Right lobe of liver (tissue), 4 donors: ENCODE data around the gene RIMBP2.

Experiments
- CTCF ChIP-seq, 4 donors: fragments of 200-600 bp in 3 of 4; fragments of 450-650 bp in 1 of 4; IDR thresholded peaks; one replicate each; pipeline versions ENCODE4 v1.5.1 to v1.8.0; 2016 to 2022; ENCODE audit warnings: antibody characterized with exemption in 4 of 4, mild to moderate bottlenecking in 2 of 4
- POLR2A ChIP-seq: fragments of 450-650 bp; IDR thresholded peaks from one replicate; pipeline ENCODE4 v1.6.1; 2017; ENCODE audit warnings: antibody characterized with exemption, mild to moderate bottlenecking
- donor health status: DM: no; HTN: no; CAD: no.
- donor health status: DM: no; HTN: no; CAD: no.
- donor health status: DM: no; HTN: yes; CAD: no.

GRCh38 chr12:130669797-130670196, 46.3 kb downstream of the RIMBP2 start:
- TF ChIP-seq POLR2A (no peak), CTCF (IDR thresholded peaks at IDR 0.05) (no peak)
